ENCODE data around the gene DHRS13.

DHRS13 gene, protein sequence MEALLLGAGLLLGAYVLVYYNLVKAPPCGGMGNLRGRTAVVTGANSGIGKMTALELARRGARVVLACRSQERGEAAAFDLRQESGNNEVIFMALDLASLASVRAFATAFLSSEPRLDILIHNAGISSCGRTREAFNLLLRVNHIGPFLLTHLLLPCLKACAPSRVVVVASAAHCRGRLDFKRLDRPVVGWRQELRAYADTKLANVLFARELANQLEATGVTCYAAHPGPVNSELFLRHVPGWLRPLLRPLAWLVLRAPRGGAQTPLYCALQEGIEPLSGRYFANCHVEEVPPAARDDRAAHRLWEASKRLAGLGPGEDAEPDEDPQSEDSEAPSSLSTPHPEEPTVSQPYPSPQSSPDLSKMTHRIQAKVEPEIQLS

GRCh38 chr17:28902819-28903545, at the start of gene DHRS13:
DHRS13 (minus strand) TSS chr17:28903079; CDS start chr17:28902944, 135 bp downstream.
- peak; percentile 98 for DNase-seq

DNA sequence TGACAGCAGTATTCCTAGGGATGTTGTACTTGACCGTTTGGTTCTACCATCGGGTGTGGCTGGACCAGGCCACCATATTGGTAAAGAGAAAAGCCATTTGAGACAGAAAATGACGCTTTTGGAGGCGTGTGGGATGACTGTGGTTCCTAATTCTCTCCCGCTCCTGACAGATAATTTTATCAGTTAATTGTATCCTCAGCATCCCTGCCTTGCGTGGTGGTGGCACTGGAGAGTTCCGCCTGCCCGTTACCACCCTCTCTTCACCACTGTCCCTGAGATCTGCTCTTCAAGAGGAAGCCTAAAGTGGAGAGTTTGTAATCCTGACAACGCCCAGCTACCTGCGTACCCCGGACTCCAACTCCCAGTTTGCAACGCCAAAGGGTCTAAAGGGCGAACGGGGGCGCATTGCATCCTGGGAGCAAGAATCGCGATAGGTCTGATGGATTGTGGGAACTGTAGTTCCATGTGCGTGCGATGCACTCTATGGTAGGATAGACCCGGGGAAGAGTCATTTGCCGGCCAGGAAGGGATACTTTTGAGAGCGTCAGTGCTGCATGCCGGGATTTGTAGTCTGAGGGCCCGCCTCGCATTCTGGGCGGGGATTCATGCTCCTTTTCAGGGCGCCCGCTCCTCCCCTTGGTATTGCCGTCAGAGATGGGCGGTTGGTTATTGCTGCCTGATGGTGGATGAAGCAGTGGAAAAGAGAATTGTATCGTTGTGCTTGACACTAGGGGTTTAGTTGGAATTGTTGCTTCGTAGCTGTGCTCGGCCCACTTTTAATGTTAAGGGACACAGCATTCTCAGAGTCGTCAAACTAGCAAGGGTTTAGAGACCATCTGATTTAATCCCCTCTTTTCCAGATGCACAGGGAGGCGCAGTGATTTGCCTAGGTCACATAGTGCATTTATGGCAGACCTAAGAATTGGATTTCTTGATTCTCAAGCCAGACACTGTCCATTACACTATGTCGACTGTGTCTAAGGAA, 49.4 kb upstream of the DHRS13 start:
- DNase-seq, result peak; percentile 98

DNA sequence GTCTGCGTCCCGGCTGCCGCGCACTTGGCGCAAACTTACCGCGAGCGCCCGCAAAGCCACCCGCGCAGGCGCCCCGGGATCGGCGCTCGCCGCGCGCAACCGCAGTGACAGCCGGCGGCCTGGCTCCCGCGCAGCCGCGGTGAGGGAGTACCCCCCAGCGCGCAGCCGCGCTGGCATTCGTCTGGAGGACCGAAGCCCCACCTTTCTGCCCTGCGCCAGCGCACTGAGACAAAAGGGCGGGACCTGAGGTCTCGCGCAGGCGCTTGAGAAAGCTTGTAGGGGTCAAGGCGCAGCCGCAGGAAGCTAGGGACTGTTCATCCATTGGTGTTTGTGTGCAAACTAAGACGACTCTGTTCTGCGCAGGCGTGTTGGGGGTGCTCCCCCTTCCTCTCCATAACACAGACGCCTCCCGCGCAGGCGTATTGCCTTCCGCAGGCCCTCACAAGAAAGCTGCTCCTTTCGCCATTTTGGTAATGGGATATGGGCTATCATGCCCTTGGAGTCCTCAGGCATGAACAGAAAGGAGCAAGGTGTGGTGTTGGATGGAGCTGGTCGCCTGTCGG, 48.6 kb upstream of the DHRS13 start, which contains the start of gene PHF12:
Gene PHF12, minus strand, starts transcription at position 91 of the 563 bp plus-strand sequence. CDS start 558 bp downstream, outside the sequence.
- peak; percentile 100 for DNase-seq

GRCh38 chr17:28950752-28951427, 48.0 kb upstream of the DHRS13 start:
- DNase-seq, result no peak

DNA sequence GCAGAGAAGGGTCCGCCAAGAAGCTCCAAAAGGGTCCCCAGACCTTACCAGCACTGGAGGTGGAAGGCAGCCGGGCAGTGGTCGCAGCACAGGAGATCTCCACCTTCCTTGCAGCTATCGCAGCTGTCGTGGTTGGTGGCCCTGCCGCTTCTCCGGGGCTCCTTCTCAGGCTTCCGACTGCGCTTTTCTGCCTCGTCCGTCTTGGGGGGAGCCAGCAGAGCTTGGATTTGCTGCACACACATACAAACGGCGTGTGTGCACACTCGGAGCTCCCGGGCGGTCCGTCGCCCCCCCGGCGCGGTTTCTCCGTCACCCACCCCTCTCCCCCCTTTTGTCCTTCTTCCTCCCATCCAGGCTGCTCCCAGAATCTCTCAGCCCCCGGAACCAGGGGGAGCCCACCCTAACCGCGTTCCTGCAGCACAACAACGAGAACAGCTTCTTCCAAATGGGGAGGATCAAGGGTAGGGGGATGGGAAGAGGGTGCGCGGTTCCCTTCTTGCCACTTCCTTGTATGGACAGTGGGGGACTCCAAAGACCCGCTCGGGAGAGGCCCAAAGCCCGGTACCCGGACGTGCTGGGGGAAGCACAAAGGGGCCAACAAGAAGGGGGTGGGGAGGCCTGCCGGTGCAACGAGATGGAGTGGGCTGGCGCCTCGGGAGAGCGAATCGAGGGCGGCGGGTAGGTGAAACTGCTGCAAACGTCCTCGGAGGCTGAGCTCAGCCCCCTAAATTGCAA, 47.3 kb upstream of the DHRS13 start:
- DNase-seq, result peak; percentile 46

- peak; percentile 52 for DNase-seq
Measured at GRCh38 chr17:28949185-28950016, 46.5 kb upstream of the DHRS13 start.

- DNase-seq, result no peak
Measured at GRCh38 chr17:28948873-28949184, 46.0 kb upstream of the DHRS13 start.

- DNase-seq, result no peak
Measured at GRCh38 chr17:28948342-28948741, 45.5 kb upstream of the DHRS13 start.

- no peak for DNase-seq
Measured at GRCh38 chr17:28947639-28948038, 44.8 kb upstream of the DHRS13 start.

DNA sequence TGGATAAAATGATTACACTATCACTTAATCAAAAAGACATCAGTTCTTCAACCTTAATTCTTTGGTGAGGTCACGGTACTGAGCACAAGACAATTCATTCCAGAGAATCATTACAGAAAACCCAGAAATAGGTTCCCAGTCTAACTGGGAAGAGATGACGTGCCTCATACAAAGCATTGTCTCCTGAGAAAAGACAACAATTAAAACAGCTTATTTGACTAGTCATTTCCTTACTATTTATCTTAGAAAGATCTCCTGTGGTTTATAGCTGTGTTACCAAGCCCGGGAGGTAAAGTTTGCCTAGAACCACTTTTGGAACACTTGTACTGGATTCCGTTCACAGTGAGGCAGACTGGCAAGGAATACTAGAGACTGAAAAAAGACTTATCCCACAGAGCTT, 43.4 kb upstream of the DHRS13 start:
- no peak for DNase-seq

- no peak for DNase-seq
Measured at GRCh38 chr17:28944862-28945741, 42.2 kb upstream of the DHRS13 start.

DNA sequence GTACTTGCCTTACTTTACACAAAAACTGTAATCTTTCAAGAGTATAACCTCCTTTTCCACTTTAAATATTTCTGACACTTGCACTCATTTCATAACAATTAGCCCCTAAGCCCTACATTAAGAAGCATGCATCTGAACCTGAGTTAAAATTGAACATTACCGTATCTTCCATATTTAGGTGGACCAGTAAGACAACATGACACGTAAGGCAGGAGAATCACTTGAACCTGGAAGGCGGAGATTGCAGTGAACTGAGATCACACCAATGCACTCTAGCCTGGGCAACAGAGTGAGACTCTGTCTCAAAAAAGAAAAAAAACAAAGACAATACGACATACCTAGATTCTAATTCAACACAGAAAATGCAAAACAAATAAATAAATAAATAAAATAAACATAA, 41.5 kb upstream of the DHRS13 start:
- no peak for DNase-seq

DNA sequence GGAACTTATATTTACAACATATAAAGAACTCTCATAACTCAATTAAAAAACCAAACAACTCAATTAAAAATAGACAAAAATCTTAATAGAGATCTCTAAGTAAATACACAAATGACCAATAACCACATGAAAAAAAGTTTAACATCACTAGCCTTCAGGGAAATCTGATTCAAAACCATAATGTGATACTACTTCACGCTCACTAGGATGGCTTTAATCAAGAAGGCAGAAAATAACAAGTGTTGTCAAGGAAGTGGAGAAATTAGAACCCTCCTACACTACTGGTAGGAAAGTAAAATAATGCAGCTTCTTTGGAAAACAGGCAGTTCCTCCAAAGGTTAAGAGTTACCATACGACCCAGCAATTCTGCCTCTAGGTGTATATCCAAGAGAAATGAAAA, 40.0 kb upstream of the DHRS13 start:
- DNase-seq, result no peak

GRCh38 chr17:28941251-28941650, 38.4 kb upstream of the DHRS13 start:
- no peak for DNase-seq

DNA sequence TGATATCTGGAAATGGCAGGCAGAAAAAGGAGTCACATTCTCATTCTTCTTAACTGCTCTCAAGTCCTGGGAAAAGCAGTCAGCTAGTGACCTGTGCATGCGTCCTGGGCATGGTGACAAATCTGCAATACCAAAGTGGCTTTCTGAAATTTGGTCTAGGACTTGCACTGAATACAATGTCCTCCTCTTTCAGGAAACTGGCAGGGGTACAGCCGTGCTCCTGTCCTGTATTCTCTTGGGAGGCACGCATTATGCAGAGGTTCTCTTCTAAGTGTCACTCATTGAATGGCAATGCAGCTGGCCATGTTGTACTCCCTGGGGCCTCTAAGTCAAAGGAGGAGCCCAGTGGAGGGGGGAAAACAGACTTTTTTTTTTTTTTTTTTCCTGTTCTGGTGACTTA, 37.8 kb upstream of the DHRS13 start:
- DNase-seq, result no peak

- no peak for DNase-seq
Measured at GRCh38 chr17:28940142-28940541, 37.3 kb upstream of the DHRS13 start.

- no peak for DNase-seq
Measured at GRCh38 chr17:28938552-28938951, 35.7 kb upstream of the DHRS13 start.

DNA sequence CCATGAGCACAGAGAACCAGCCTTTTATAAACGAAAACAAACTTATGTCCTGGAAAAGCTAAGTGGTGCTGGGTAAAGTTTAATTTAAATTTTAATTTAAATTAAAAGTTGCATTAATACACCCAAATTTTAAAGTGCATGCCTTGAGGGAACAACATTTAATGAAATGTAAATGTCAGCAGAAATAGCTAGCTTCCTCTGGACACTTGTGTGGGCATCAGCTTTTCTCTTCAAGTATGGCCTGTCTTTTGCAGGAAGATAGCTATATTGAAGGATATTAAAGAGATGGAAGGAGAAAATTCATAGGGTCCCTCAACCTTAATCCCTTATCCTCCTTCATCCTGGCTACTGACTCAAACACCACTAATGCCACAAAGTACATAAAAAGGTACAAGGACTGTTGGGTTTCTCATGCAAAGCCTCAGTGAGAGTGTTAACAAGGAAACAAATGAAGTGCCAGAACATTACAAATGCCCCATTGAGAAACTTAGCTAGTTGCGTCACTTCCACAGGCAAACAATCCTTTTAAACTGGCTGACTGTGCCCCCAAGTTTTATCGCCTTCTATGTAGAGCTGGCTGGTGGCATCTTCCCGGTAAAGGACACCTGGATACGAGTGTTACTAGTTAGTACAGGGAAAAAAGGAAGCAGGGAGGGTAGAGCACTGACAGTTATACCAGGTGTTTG, 34.3 kb upstream of the DHRS13 start:
- no peak for DNase-seq
